ENCODE results near the gene COL23A1. TPM values are rescaled to one million over a fixed set of nuclear protein-coding genes. Genes with fewer than 3 reads are reported as not detected.

COL23A1 gene
- total RNA-seq, 1 experiment from 2014 or later, result 0.18 TPM

- H3K27ac Mint-ChIP-seq (ENCODE audit: unreplicated experiment), result no peak overlapping the region
- TF ChIP-seq CTCF (IDR thresholded peaks at IDR 0.05; ENCODE audit: insufficient read depth in 1 of 2, low read depth in 1 of 2, low read length in 1 of 2, severe bottlenecking in 1 of 2, unreplicated experiment in 1 of 2), result no peak
- no peaks in the 10 kb centered on the region for H3K9me3 Mint-ChIP-seq (ENCODE audit: unreplicated experiment)
- POLR2A ChIA-PET, result no interaction called here
- CTCF ChIA-PET, result no interaction called here
- H3K9me3 ChIP-seq, result no peaks in the 10 kb centered on the region
- no peaks in the 10 kb centered on the region for H3K4me1 Mint-ChIP-seq (ENCODE audit: low read depth, unreplicated experiment)
- no peak overlapping the region for H3K4me3 ChIP-seq (ENCODE audit: low read depth, low read length)
- DNase-seq, result no peak
- no peak overlapping the region for H3K4me3 Mint-ChIP-seq (ENCODE audit: unreplicated experiment)
- peaks cover 6% of the 10 kb centered on the region for H3K27me3 Mint-ChIP-seq (ENCODE audit: insufficient read depth, unreplicated experiment)
- no peaks in the 10 kb centered on the region for H3K4me1 ChIP-seq
- BruUV-seq (replicated peaks), result no TSS peak
- no peaks in the 10 kb centered on the region for H3K36me3 ChIP-seq (ENCODE audit: control insufficient read depth, insufficient read depth, low read length)
- H3K27me3 ChIP-seq (replicated peaks; ENCODE audit: control insufficient read depth, insufficient read depth, low read length), result no peaks in the 10 kb centered on the region
- intact Hi-C loops (cut with micrococcal nuclease; ENCODE audit: unreplicated experiment), result no loop called here
- H3K36me3 Mint-ChIP-seq (ENCODE audit: insufficient read depth, unreplicated experiment), result no peaks in the 10 kb centered on the region
These were observed 196.1 kb downstream of the COL23A1 start for GRCh38 chr5:178394074-178394473.

GRCh38 chr5:178392931-178393394 lies 197.2 kb downstream of the COL23A1 start:
- Mint-ChIP-seq H3K36me3 (ENCODE audit: insufficient read depth, unreplicated experiment) (no peaks in the 10 kb centered on the region), H3K4me3 (ENCODE audit: unreplicated experiment) (no peak overlapping the region)
- POLR2A ChIA-PET, result no interaction called here

GRCh38 chr5:178392386-178392785 lies 197.8 kb downstream of the COL23A1 start:
- Mint-ChIP-seq H3K36me3 (ENCODE audit: insufficient read depth, unreplicated experiment) (no peaks in the 10 kb centered on the region), H3K27me3 (ENCODE audit: insufficient read depth, unreplicated experiment) (peaks cover 6% of the 10 kb centered on the region), H3K4me3 (ENCODE audit: unreplicated experiment) (no peak overlapping the region), H3K4me1 (ENCODE audit: low read depth, unreplicated experiment) (peaks cover 5% of the 10 kb centered on the region), H3K9me3 (ENCODE audit: unreplicated experiment) (no peaks in the 10 kb centered on the region), H3K27ac (ENCODE audit: unreplicated experiment) (no peak overlapping the region)
- Histone ChIP-seq H3K36me3 (ENCODE audit: control insufficient read depth, insufficient read depth, low read length) (no peaks in the 10 kb centered on the region), H3K4me1 (no peaks in the 10 kb centered on the region), H3K27me3 (replicated peaks; ENCODE audit: control insufficient read depth, insufficient read depth, low read length) (no peaks in the 10 kb centered on the region), H3K9me3 (no peaks in the 10 kb centered on the region), H3K4me3 (ENCODE audit: low read depth, low read length) (no peak overlapping the region)
- intact Hi-C loops (cut with micrococcal nuclease; ENCODE audit: unreplicated experiment), result no loop called here
- ChIA-PET CTCF (no interaction called here), POLR2A (no interaction called here)
- TF ChIP-seq CTCF (IDR thresholded peaks at IDR 0.05; ENCODE audit: insufficient read depth in 1 of 2, low read depth in 1 of 2, low read length in 1 of 2, severe bottlenecking in 1 of 2, unreplicated experiment in 1 of 2), result no peak
- no peak for DNase-seq
- BruUV-seq (replicated peaks), result no TSS peak

More at GRCh38 chr5:178392931-178393394, 197.2 kb downstream of the COL23A1 start:
- Mint-ChIP-seq H3K4me1 (ENCODE audit: low read depth, unreplicated experiment) (no peaks in the 10 kb centered on the region), H3K27ac (ENCODE audit: unreplicated experiment) (no peak overlapping the region), H3K27me3 (ENCODE audit: insufficient read depth, unreplicated experiment) (peaks cover 6% of the 10 kb centered on the region), H3K9me3 (ENCODE audit: unreplicated experiment) (no peaks in the 10 kb centered on the region)
- CTCF ChIA-PET, result no interaction called here
- TF ChIP-seq CTCF (IDR thresholded peaks at IDR 0.05; ENCODE audit: insufficient read depth in 1 of 2, low read depth in 1 of 2, low read length in 1 of 2, severe bottlenecking in 1 of 2, unreplicated experiment in 1 of 2), result no peak
- no peak for DNase-seq
- Histone ChIP-seq H3K27me3 (replicated peaks; ENCODE audit: control insufficient read depth, insufficient read depth, low read length) (no peaks in the 10 kb centered on the region), H3K9me3 (no peaks in the 10 kb centered on the region), H3K4me3 (ENCODE audit: low read depth, low read length) (no peak overlapping the region), H3K4me1 (no peaks in the 10 kb centered on the region), H3K36me3 (ENCODE audit: control insufficient read depth, insufficient read depth, low read length) (no peaks in the 10 kb centered on the region)
- intact Hi-C loops (cut with micrococcal nuclease; ENCODE audit: unreplicated experiment), result no loop called here
- no TSS peak for BruUV-seq (replicated peaks)

Measured in Caco-2 (cell line).